Dedifferentiated amniotic fluid mesenchymal stem cell (primary cell): ENCODE measurements around the gene OR5AU1.

Source experiments
- DNase-seq: peaks from one replicate; pipeline ENCODE4 v3.0.0-alpha.2; 2016; ENCODE audit errors: extremely low spot score

The OR5AU1 gene

GRCh38 chr14:21155963-21156362 lies at the start of gene OR5AU1:
Gene OR5AU1 (minus strand): TSS chr14:21156063. CDS start chr14:21155872, 191 bp downstream.
- no peak for DNase-seq

DNA sequence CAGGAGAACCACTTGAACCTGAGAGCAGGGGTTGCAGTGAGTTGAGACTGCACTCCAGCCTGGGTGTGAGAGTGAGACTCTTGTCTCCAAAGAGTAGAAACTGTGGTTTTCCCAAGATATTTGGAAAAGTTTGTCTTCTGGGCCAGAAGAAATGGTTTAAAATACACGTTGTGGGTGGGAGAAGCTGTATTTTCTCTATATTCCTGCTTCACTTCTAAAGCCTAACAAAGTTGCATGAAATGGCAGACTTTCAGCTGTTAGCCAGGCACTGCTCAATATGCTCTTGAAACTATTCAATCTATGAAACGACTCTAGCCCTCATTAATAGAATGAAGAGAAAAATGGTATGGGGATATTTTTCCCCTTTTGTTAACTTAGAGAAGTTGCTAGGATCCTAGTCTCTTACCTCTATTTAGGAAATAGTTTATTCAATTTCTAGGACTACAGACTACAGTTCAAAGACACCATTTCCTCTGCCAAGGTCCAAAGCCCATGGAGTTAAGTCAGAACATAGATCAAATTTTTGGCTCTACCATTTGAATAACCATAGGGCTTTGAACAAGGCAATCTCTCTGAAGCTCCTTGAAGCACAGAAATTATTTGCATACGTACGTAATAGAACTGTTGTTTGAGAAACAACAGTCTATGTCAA lies 49.3 kb upstream of the OR5AU1 start:
- DNase-seq = no peak

DNA sequence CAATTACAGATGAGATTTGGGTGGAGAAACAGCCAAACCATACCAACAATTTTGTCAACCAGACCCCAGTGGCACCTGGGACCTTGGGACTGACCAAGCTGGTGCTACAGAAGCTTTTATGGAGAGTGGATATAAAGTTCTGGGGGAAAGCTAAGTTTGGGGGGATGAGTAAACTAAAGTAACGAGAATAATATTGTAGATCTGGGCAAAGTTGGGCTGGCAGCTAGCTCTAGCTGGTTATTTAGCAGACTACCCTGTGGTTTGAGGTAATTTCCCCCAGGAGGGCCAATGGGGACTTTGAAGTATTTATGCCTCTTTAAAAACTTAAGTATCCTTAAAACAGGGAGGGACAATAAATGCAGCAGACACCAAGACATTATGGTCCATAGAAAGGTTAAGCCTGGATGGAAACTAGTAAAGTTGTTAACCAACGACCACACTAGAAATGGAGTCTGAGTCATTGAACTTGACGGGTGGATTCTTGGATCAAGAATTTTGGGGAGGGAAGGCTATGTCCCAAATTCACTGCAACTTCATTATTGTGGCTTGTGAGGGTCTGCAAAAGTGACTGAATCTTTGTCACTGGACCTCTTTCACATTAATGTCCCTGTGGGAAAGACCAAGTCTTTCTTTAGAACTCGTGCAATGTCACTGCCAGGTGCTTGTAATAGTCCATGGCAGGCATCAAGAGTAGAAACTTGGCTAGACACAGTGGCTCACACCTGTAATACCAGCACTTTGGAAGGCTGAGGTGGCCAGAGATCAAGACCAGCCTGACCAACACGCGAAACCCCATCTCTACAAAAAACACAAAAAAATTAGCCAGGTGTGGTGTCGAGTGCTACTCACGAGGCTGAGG lies 48.5 kb upstream of the OR5AU1 start:
- no peak for DNase-seq

DNA sequence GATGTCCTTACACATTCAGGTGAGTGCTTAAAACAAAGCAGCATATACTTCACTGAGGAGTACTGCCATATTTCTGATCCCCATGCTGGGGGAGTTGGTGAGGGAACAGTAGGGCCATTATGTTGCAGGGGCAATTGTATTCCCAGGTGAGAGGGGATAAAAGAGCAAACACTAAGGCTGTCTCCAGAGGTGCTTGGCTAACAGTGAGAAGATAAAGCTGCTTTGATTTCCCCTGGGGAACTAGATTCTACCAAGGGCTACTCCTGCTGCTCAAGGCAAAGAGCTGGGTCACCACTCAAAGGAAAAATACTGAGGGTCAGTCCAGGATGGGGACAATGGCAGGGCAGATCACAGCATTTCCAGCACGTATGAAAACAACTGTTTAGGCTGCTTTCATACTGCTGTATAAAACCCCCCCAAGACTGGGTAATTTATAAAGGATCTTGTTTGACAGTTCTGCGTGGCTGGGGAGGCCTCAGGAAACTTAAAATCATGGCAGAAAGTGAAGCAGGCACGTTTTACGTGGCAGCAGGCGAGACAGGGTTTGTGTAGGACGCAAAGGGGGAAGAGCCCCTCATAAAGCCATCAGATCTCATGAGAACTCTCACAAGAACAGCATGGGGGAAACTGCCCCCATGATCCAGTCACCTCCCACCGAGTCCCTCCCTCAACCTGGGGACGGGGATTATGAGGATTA lies 47.8 kb upstream of the OR5AU1 start:
- DNase-seq = no peak

DNA sequence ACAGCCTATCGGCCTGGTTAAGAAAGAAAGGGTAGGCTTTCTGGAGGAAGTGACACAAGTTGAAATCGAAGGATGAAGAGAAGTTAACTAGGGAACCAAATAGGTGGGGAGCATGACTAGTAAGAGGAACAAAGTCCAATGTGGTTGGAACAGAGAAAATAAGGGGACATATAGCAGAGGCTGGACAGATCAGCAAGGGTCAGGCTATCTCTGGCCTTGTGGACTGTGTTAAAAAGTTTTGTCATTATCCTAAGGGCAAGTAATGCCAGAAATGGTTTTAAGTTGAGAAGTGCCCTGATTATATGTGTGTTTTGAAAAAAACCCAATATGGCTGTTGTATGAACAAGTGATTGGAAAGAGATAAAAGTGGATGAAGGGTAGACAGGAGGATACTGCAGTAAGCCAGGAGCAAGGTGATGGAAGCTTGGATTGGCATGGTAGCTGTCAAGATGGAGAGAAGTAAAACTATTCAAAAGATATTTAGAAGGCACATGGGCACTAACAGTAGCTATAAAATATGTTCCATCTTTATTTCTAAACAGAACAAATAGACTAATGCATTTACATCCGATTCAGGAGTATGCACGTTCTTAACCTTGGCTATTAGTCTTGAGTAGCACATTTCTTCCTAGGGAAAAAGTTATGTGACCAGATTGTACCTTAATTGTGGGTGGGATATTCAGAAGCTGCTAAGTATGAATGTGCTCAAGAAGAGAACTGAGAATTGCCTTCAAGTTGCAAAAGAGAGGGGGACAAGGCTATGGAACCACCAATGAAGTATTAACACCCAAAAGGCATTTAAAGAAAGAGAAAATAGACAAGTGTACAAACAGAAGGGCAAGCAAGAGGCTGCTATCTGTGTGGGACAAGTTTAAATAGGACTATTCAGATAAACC lies 46.8 kb upstream of the OR5AU1 start:
- no peak for DNase-seq

DNA sequence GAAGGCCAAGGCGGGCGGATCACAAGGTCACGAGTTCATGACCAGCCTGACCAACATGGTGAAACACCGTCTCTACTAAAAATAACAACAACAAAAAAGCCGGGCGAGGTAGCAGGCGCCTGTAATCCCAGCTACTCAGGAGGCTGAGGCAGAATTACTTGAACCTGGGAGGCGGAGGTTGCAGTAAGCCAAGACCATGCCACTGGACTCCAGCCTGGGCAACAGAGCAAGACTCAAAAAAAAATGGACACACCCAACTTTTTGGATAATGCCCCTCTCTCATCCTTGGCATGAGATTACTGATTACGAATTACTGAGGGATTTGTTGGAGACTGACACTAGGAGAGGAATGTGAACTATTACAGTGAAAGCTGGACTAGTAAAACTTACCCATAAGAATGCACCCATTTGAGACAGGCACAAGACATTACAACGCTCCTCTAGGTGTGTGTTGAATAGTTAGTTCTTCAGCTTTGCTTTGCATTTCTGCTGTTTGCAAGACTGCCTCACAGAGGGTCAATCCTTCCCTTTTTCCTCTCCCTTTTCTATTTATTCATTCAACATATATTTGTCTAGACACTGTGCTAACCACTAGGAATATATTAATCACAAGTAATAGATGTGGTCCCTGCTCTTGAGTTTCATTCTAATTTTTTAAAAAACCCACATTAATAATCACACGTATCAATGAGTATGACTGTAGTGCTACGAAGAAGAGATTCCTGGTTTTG lies 46.0 kb upstream of the OR5AU1 start:
- DNase-seq = no peak

DNA sequence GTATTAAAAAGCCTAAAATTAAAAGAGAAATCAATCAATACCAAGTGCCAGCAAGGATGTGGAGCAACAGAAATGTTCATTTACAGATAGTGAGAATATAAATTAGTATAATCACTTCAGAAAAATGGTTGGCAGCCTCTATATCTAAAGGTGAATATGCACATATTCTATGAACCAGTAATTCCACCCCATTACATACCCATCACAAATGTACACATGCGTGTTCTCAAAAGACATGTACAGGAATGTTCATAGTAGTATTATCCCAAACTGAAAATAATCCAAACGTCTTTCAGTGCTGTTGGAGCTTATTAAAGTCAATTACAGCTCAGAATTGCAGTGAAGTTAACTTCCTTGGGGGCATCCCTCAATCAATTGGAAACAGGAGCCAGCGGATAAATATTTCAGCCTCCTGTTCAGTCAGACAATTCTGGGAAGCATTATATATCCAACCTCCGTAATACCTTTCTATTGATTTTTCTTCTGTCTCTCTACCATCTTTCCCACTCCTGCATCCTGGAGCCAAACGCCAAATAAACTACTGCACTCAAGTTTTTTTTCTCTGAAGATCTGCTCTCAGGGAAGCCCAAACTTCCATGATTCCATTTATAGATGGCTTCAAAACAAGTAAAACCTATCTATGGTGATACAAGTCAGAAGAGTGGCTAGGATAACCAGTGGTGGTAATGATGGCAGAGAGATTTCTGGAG lies 45.0 kb upstream of the OR5AU1 start:
- DNase-seq = no peak

- no peak for DNase-seq
These were observed 44.0 kb upstream of the OR5AU1 start for GRCh38 chr14:21199611-21200560.

GRCh38 chr14:21197418-21198205 lies 41.7 kb upstream of the OR5AU1 start:
- DNase-seq = no peak

- no peak for DNase-seq
These were observed 38.7 kb upstream of the OR5AU1 start for GRCh38 chr14:21194597-21194996.

DNA sequence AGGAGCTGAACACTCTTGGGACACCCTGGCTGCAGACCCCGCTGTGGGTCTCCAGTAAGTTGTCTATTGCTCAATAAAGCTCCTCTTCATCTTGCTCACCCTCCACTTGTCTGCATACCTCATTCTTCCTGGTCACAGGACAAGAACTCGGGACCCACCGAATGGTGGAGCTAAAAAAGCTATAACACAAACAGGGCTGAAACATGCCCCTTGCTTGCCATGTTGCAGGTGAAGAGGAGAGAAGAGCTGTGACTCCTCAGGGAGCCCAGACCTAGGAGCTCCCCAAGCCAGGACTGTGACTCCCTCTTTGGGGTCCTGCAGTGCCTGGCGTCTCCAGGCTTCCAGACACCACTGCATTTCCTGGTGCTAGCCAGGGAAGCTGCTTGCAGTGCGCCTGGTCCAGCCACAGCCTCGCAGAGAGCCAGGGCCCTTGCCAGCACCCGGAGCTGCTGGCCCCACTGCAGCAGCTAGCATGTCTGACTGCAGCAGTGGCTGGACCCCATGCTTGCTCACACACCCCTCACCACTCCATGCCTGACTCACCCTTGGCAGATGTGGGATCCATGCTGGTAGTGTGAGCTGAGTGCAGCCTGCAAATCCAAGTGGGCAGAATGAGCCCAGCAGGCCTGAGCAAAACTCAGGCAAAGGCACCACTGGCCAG lies 37.1 kb upstream of the OR5AU1 start:
- DNase-seq = no peak

DNA sequence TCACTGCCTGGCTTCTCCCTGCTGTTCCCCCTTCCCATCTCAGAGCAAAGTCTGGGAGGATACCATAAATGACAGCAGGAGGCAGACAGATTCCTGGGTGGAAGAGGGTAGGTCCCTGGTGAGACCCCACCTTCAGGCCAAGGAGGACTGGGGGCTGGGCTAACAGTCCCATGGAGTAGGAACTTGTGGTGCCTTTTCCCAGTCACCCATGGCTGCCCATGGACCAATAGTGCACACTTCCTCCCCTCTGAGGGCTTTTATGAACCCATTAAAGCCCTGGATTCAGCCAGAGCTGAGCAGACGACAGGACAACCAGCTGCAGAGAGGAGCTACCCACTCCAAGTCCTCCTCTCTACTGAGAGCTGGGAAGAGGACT lies 36.6 kb upstream of the OR5AU1 start:
- DNase-seq = no peak

DNA sequence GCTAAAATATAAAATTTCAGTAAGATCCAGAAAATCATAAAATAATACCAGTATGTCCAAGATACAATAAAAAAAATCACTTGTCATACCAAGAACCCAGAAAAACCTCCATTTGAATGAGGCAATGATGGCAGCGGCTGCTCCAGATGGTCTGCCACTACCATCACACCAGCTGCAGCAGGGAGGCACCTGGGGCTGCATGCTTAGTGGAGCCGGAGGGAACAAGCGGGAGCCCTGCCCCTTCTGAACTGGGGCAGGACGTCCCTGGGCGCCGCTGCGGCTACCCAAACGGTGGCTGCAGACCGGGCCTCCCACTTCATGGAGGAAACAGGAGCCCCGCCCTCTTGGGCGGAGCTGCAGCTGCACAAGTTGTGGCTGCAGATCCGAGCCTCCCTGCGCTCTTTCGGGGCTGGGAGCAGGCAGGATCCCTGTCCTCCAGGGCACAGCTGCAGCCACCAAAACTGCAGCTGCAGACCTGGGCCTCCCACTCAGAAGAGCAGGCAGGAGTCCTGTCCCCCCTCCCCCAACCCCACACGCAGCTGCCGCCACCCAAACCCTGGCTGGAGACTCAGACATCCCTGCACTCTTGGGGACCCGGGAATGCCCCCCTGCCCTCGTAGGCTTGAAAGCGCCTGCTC lies 36.1 kb upstream of the OR5AU1 start:
- no peak for DNase-seq

DNA sequence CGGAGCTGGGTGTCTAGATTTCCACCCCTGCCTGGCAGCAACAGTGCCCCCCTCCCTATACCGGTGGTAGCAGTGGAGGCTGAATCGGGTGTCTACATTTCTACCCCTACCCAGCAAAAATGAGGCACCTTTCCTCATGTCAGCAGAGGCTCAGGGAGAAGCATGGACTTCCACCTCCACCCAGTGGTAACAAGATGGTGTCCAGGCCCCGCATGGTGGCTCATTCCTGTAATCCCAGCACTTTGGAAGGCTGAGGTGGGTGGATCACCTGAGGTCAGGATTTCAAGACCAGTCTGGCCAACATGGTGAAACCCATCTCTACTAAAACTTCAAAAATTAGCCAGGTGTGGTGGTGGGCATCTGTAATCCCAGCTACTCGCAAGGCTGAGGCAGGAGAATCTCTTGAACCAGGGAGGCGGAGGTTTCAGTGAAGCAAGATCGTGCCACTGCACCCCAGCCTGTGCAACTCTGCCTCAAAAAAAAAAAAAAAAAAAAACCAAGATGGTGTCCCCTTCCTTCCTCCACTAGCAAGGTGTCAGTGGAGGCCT lies 35.5 kb upstream of the OR5AU1 start:
- no peak for DNase-seq

GRCh38 chr14:21185491-21185890 lies 29.6 kb upstream of the OR5AU1 start:
- no peak for DNase-seq

DNA sequence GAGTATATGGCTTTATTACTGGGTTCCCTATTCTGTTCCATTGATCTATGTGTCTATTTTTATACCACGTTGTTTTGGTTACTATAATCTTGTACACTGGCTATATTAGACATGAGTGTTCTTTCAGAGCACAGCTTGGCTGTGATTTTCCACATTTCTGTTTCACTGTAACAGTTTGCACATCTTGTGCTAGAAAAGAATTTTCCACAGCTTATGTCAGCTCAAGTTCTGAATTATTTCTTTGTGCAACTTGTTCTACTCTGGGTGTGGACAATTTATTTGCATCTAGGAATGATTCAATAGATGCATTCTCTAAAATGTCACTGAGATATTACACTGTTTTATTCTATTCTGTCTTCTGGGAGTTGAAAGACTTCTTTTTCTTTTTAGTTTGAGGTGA lies 28.4 kb upstream of the OR5AU1 start:
- DNase-seq = no peak

DNA sequence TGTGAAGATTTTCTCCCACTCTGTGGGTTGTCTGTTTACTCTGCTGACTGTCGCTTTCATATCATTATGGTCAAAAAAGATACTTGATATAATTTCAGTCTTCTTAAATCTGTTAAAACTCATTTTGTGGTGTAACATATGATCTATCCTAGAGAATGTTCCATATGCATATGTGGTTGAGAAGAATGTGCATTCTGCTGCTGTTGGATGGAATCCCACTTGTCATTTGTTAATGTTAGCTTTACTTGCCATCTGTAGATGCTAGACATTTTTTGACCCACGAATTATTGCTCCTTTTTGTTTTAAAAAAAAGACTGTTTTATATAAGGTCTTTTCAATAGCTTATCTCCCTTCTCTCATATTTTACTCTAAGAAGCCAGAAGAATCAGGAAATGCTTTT lies 26.3 kb upstream of the OR5AU1 start:
- DNase-seq = no peak
